GM23338 (cell line): ENCODE measurements around the gene LMO7. TPM values are rescaled to one million over a fixed set of nuclear protein-coding genes. Genes with fewer than 3 reads are reported as not detected.

Source experiments
- ATAC-seq: fragments of 200-7000 bp; cut with Tn5 transposase; 3 replicates; pipeline ENCODE4 v1.9.1; 2020
- DNase-seq: peaks from one replicate; pipeline ENCODE4 v3.0.0-alpha.2; 2015; ENCODE audit warnings: low spot score
- H2AFZ ChIP-seq: fragments of 200-600 bp; sonication (generic); 2 replicates; pipeline ENCODE4 v1.8.0; 2016; ENCODE audit warnings: antibody characterized with exemption, mild to moderate bottlenecking, moderate library complexity
- H3F3A ChIP-seq: fragments of 200-600 bp; sonication (generic); replicated peaks from 2 replicates; pipeline ENCODE4 v1.8.0; 2017; ENCODE audit warnings: antibody characterized with exemption, mixed run types, low read depth
- H3K27ac ChIP-seq: fragments of 200-600 bp; sonication (generic); 2 replicates; pipeline ENCODE4 v1.6.1; 2016; ENCODE audit warnings: low read depth
- H3K27me3 ChIP-seq: fragments of 200-600 bp; sonication (generic); 2 replicates; pipeline ENCODE4 v1.8.0; 2016; ENCODE audit warnings: mild to moderate bottlenecking, mixed run types, moderate library complexity; ENCODE audit not compliant: insufficient read depth
- H3K36me3 ChIP-seq: fragments of 200-600 bp; sonication (generic); 2 replicates; pipeline ENCODE4 v1.8.0; 2016; ENCODE audit warnings: mild to moderate bottlenecking; ENCODE audit not compliant: insufficient read depth
- H3K4me1 ChIP-seq: fragments of 200-600 bp; sonication (generic); 2 replicates; pipeline ENCODE4 v1.8.0; 2016; ENCODE audit warnings: mild to moderate bottlenecking, moderate library complexity; ENCODE audit not compliant: insufficient read depth
- H3K4me2 ChIP-seq: fragments of 200-600 bp; sonication (generic); 2 replicates; pipeline ENCODE4 v1.7.1; 2017; ENCODE audit warnings: mixed run types
- H3K4me3 ChIP-seq: fragments of 200-600 bp; sonication (generic); 2 replicates; pipeline ENCODE4 v1.6.1; 2016; ENCODE audit warnings: mixed run types
- H3K79me2 ChIP-seq: fragments of 200-600 bp; sonication (generic); replicated peaks from 2 replicates; pipeline ENCODE4 v1.8.0; 2017; ENCODE audit warnings: mild to moderate bottlenecking; ENCODE audit not compliant: insufficient read depth
- H3K9me2 ChIP-seq: fragments of 200-600 bp; sonication (generic); 2 replicates; pipeline ENCODE4 v1.8.0; 2017; ENCODE audit not compliant: insufficient read depth
- H4K20me1 ChIP-seq: fragments of 200-600 bp; sonication (generic); replicated peaks from 2 replicates; pipeline ENCODE4 v1.8.0; 2017; ENCODE audit warnings: mild to moderate bottlenecking; ENCODE audit not compliant: insufficient read depth
- H3K27ac Mint-ChIP-seq: 2 replicates; pipeline ENCODE4 v1.8.0; 2020; ENCODE audit warnings: inconsistent platforms, mild to moderate bottlenecking, moderate library complexity, mixed read lengths
- H3K27me3 Mint-ChIP-seq: 3 replicates; pipeline ENCODE4 v1.8.0; 2022; ENCODE audit warnings: low read depth, mild to moderate bottlenecking, moderate library complexity, mixed read lengths, inconsistent platforms; ENCODE audit not compliant: insufficient read depth, poor library complexity
- H3K36me3 Mint-ChIP-seq: 3 replicates; pipeline ENCODE4 v1.8.0; 2021; ENCODE audit warnings: low read depth, mild to moderate bottlenecking, inconsistent platforms, moderate library complexity, mixed read lengths
- H3K4me1 Mint-ChIP-seq: 3 replicates; pipeline ENCODE4 v1.8.0; 2020; ENCODE audit warnings: mild to moderate bottlenecking, inconsistent platforms, mixed read lengths
- H3K4me3 Mint-ChIP-seq: 3 replicates; pipeline ENCODE4 v1.8.0; 2021; ENCODE audit warnings: moderate library complexity, mild to moderate bottlenecking, inconsistent platforms, mixed read lengths
- H3K9me3 Mint-ChIP-seq: 3 replicates; pipeline ENCODE4 v1.8.0; 2020; ENCODE audit warnings: moderate library complexity, mild to moderate bottlenecking, inconsistent platforms, mixed read lengths
- CREB1 ChIP-seq: fragments of 250-450 bp; sonication (Bioruptor Pico); IDR thresholded peaks from 2 replicates; pipeline ENCODE4 v1.5.0; 2020; ENCODE audit warnings: low read depth, mild to moderate bottlenecking, moderate library complexity
- CTCF ChIP-seq, 2 experiments: fragments of 200-600 bp in 1 of 2; sonication (generic) in 1 of 2; conservative IDR thresholded peaks; 2 replicates each; pipeline versions ENCODE4 v1.5.1 to v1.6.1; 2016 to 2017; ENCODE audit warnings: antibody characterized with exemption in 2 of 2, low read depth in 2 of 2, mild to moderate bottlenecking in 2 of 2, moderate library complexity in 1 of 2
- ETS1 ChIP-seq: IDR thresholded peaks from 2 replicates; pipeline ENCODE4 v1.6.1; 2016; ENCODE audit warnings: antibody characterized with exemption
- EZH2 ChIP-seq: fragments of 200-600 bp; sonication (generic); IDR thresholded peaks from one replicate; pipeline ENCODE4 v1.8.0; 2017; ENCODE audit warnings: antibody characterized with exemption, mild to moderate bottlenecking, low read depth; ENCODE audit not compliant: unreplicated experiment
- NANOG ChIP-seq: IDR thresholded peaks from 2 replicates; pipeline ENCODE4 v1.6.1; 2016; ENCODE audit warnings: antibody characterized with exemption, borderline replicate concordance
- STAT1 ChIP-seq: IDR thresholded peaks from one replicate; pipeline ENCODE4 v1.6.1; 2016; ENCODE audit warnings: antibody characterized with exemption; ENCODE audit not compliant: unreplicated experiment
- ZNF114 ChIP-seq: fragments of 250-450 bp; sonication (Bioruptor Pico); IDR thresholded peaks from 2 replicates; pipeline ENCODE4 v1.5.0; 2020; ENCODE audit warnings: mild to moderate bottlenecking, moderate library complexity
- ZNF331 ChIP-seq: fragments of 250-450 bp; sonication (Bioruptor Pico); IDR thresholded peaks from 2 replicates; pipeline ENCODE4 v1.5.0; 2020; ENCODE audit warnings: low read depth, mild to moderate bottlenecking, moderate library complexity
- polyA plus RNA-seq: library from polyadenylated mRNA; unstranded; fragments of >200 nt; fragmentation: Nextera tagmentation; extraction: Ambion mirVana; gene quantifications from 2 replicates; pipeline ENCODE4 v1.2.1, GENCODE V29; 2016
- total RNA-seq: library from RNA; depleted of rRNA; stranded (reverse); fragments of >200 nt; shearing (Covaris generic); gene quantifications from 2 replicates; pipeline ENCODE4 v1.2.3, GENCODE V29; 2014
- TF ChIP-seq, protein P1 (sequence below): IDR thresholded peaks from one replicate; pipeline ENCODE4 v1.6.1; 2018; ENCODE audit warnings: antibody characterized with exemption; ENCODE audit not compliant: unreplicated experiment

LMO7 gene
- total and polyA plus RNA-seq, 2 experiments from 2014 or later = 22.3 to 26.9 TPM

GRCh38 chr13:75725736-75726135 lies 89.6 kb downstream of the LMO7 start:
- H4K20me1 ChIP-seq = no peaks in the 10 kb centered on the region
- H3K9me3 Mint-ChIP-seq = no peaks in the 10 kb centered on the region; the same call in 1 of the 3 replicates
- no peak overlapping the region for H3K27ac Mint-ChIP-seq

More at GRCh38 chr13:75725736-75726135, 89.6 kb downstream of the LMO7 start:
- DNase-seq (no peak), ATAC-seq (no peak)
- Mint-ChIP-seq H3K36me3 (peaks cover 3% of the 10 kb centered on the region; the same call in 2 of the 3 replicates), H3K4me3 (no peak overlapping the region), H3K27me3 (no peaks in the 10 kb centered on the region), H3K4me1 (no peaks in the 10 kb centered on the region)
- Histone ChIP-seq H3K4me2 (no peak overlapping the region), H3K27ac (no peak overlapping the region), H3K27me3 (no peaks in the 10 kb centered on the region), H3K4me3 (no peak overlapping the region), H3K79me2 (no peaks in the 10 kb centered on the region), H3K9me2 (no peaks in the 10 kb centered on the region), H3K36me3 (no peaks in the 10 kb centered on the region), H2AFZ (no peak overlapping the region), H3F3A (no peaks in the 10 kb centered on the region), H3K4me1 (no peaks in the 10 kb centered on the region)
- TF ChIP-seq CREB1 (no peak), ETS1 (no peak), EZH2 (no peak), ZNF331 (CRISPR knock-in tag) (no peak), STAT1 (no peak), NANOG (no peak), CTCF (conservative IDR thresholded peaks at IDR 0.05; ENCODE audit: low read depth in 2 of 2) (no peak), ZNF114 (CRISPR knock-in tag) (no peak)
- TF ChIP-seq, protein P1, sequence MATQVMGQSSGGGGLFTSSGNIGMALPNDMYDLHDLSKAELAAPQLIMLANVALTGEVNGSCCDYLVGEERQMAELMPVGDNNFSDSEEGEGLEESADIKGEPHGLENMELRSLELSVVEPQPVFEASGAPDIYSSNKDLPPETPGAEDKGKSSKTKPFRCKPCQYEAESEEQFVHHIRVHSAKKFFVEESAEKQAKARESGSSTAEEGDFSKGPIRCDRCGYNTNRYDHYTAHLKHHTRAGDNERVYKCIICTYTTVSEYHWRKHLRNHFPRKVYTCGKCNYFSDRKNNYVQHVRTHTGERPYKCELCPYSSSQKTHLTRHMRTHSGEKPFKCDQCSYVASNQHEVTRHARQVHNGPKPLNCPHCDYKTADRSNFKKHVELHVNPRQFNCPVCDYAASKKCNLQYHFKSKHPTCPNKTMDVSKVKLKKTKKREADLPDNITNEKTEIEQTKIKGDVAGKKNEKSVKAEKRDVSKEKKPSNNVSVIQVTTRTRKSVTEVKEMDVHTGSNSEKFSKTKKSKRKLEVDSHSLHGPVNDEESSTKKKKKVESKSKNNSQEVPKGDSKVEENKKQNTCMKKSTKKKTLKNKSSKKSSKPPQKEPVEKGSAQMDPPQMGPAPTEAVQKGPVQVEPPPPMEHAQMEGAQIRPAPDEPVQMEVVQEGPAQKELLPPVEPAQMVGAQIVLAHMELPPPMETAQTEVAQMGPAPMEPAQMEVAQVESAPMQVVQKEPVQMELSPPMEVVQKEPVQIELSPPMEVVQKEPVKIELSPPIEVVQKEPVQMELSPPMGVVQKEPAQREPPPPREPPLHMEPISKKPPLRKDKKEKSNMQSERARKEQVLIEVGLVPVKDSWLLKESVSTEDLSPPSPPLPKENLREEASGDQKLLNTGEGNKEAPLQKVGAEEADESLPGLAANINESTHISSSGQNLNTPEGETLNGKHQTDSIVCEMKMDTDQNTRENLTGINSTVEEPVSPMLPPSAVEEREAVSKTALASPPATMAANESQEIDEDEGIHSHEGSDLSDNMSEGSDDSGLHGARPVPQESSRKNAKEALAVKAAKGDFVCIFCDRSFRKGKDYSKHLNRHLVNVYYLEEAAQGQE = no peak
